Glutamatergic neuron (in vitro differentiated cells): ENCODE measurements around the gene RIPK3. TPM values are rescaled to one million over a fixed set of nuclear protein-coding genes. Genes with fewer than 3 reads are reported as not detected.

Experiments
- DNase-seq: peaks from one replicate; pipeline ENCODE4 v3.0.0; 2022
- H3K27ac Mint-ChIP-seq: one replicate; pipeline ENCODE4 v1.8.0; 2020; ENCODE audit warnings: mild to moderate bottlenecking, mixed read lengths, inconsistent platforms; ENCODE audit not compliant: unreplicated experiment
- H3K27me3 Mint-ChIP-seq: one replicate; pipeline ENCODE4 v1.8.0; 2020; ENCODE audit warnings: mild to moderate bottlenecking, moderate library complexity, mixed read lengths, inconsistent platforms; ENCODE audit not compliant: unreplicated experiment
- H3K36me3 Mint-ChIP-seq: one replicate; pipeline ENCODE4 v1.8.0; 2020; ENCODE audit warnings: mild to moderate bottlenecking, mixed read lengths, inconsistent platforms; ENCODE audit not compliant: unreplicated experiment
- H3K4me1 Mint-ChIP-seq: one replicate; pipeline ENCODE4 v1.8.0; 2020; ENCODE audit warnings: mild to moderate bottlenecking, low read depth, mixed read lengths, inconsistent platforms; ENCODE audit not compliant: unreplicated experiment
- H3K4me3 Mint-ChIP-seq: one replicate; pipeline ENCODE4 v1.8.0; 2020; ENCODE audit warnings: mild to moderate bottlenecking, mixed read lengths, inconsistent platforms; ENCODE audit not compliant: unreplicated experiment
- H3K9me3 Mint-ChIP-seq: one replicate; pipeline ENCODE4 v1.8.0; 2020; ENCODE audit warnings: mild to moderate bottlenecking, moderate library complexity, mixed read lengths, inconsistent platforms; ENCODE audit not compliant: unreplicated experiment
- CTCF ChIP-seq: fragments of 200-600 bp; sonication (generic); IDR thresholded peaks from one replicate; pipeline ENCODE4 v1.5.0; 2021; ENCODE audit not compliant: partially characterized antibody, unreplicated experiment
- total RNA-seq: library from RNA; stranded (reverse); fragmentation: NEBNext Ultra II Directional; extraction: Animal tissue kit (Norgen Biotek cat#: 25700); gene quantifications from one replicate; pipeline ENCODE4 v1.2.1, GENCODE V29; 2021; ENCODE audit not compliant: unreplicated experiment

RIPK3 gene
- total RNA-seq, 1 donor from 2014 or later = not detected

- Mint-ChIP-seq H3K36me3 (no peaks in the 10 kb centered on the region), H3K27ac (no peak overlapping the region), H3K27me3 (peaks cover 3% of the 10 kb centered on the region), H3K4me3 (no peak overlapping the region), H3K4me1 (no peaks in the 10 kb centered on the region), H3K9me3 (no peaks in the 10 kb centered on the region)
- no peak for TF ChIP-seq CTCF
- no peak for DNase-seq
These were observed 14.0 kb upstream of the RIPK3 start for GRCh38 chr14:24353559-24354481.

- H3K27me3 Mint-ChIP-seq = peaks cover 3% of the 10 kb centered on the region
These were observed 11.7 kb upstream of the RIPK3 start for GRCh38 chr14:24351517-24351916.

GRCh38 chr14:24349742-24350141 is 10.0 kb upstream of the RIPK3 start:
- DNase-seq = no peak
- Mint-ChIP-seq H3K4me1 (no peaks in the 10 kb centered on the region), H3K36me3 (no peaks in the 10 kb centered on the region), H3K9me3 (no peaks in the 10 kb centered on the region), H3K27ac (no peak overlapping the region), H3K4me3 (no peak overlapping the region), H3K27me3 (peaks cover 3% of the 10 kb centered on the region)
- no peak for TF ChIP-seq CTCF

More at GRCh38 chr14:24351517-24351916, 11.7 kb upstream of the RIPK3 start:
- H3K36me3 Mint-ChIP-seq = no peaks in the 10 kb centered on the region
- H3K9me3 Mint-ChIP-seq = no peaks in the 10 kb centered on the region
- no peaks in the 10 kb centered on the region for H3K4me1 Mint-ChIP-seq
- DNase-seq = no peak
- H3K27ac Mint-ChIP-seq = no peak overlapping the region
- TF ChIP-seq CTCF = no peak
- H3K4me3 Mint-ChIP-seq = no peak overlapping the region

- Mint-ChIP-seq H3K27ac (no peak overlapping the region), H3K4me1 (no peaks in the 10 kb centered on the region), H3K4me3 (no peak overlapping the region), H3K27me3 (peaks cover 1% of the 10 kb centered on the region), H3K9me3 (no peaks in the 10 kb centered on the region), H3K36me3 (no peaks in the 10 kb centered on the region)
- no peak for TF ChIP-seq CTCF
- no peak for DNase-seq
These were observed 8.4 kb upstream of the RIPK3 start for GRCh38 chr14:24348186-24348585.

GRCh38 chr14:24347134-24347533 is 7.3 kb upstream of the RIPK3 start:
- Mint-ChIP-seq H3K4me3 (no peak overlapping the region), H3K27ac (no peak overlapping the region), H3K9me3 (no peaks in the 10 kb centered on the region), H3K27me3 (peaks cover 3% of the 10 kb centered on the region), H3K36me3 (no peaks in the 10 kb centered on the region), H3K4me1 (no peaks in the 10 kb centered on the region)
- no peak for DNase-seq
- no peak for TF ChIP-seq CTCF
